OCI-LY7 (cell line): ENCODE measurements around the gene PWWP2B. TPM values are rescaled to one million over a fixed set of nuclear protein-coding genes. Genes with fewer than 3 reads are reported as not detected.
A peak's percentile ranks its signal among the peaks of the same experiment; 100 is the strongest.

Source experiments
- Bru-seq: library from RNA; stranded (reverse); fragments of 400-500 nt; gene quantifications from one replicate; lab custom pipeline; 2021; lab: Mats Ljungman, UMichigan
- BruChase-seq, 2 experiments: library from RNA; stranded (reverse); fragments of 400-500 nt; gene quantifications; one replicate each; lab custom pipeline; 2021; lab: Mats Ljungman, UMichigan
- BruUV-seq: library from RNA; stranded (reverse); fragments of 400-500 nt; replicated peaks from 2 replicates; lab custom pipeline; 2021; lab: Mats Ljungman, UMichigan
- CTCF ChIA-PET: fragments of 300-600 bp; sonication (Branson Sonifier 250); formaldehyde crosslinking; loops from one replicate; lab custom pipeline; 2022; ENCODE audit warnings: antibody characterized with exemption; ENCODE audit not compliant: unreplicated experiment; lab: Charles Lee
- POLR2A ChIA-PET: fragments of 300-600 bp; sonication (Branson Sonifier 250); formaldehyde crosslinking; loops from one replicate; lab custom pipeline; 2022; ENCODE audit warnings: antibody characterized with exemption; lab: Charles Lee
- DNase-seq: peaks from one replicate; pipeline ENCODE4 v3.0.0-alpha.2; 2015; ENCODE audit warnings: low spot score
- H2AFZ ChIP-seq: fragments of 200-600 bp; sonication (generic), shearing (Covaris generic); 2 replicates; pipeline ENCODE4 v1.6.1; 2014; ENCODE audit warnings: mild to moderate bottlenecking, antibody characterized with exemption, low read length, moderate library complexity
- H3K27ac ChIP-seq: fragments of 200-600 bp; sonication (generic); 2 replicates; pipeline ENCODE4 v1.5.1; 2014; ENCODE audit warnings: mixed run types, low read depth, mild to moderate bottlenecking, moderate library complexity, low read length, inconsistent platforms; ENCODE audit not compliant: poor library complexity, severe bottlenecking
- H3K36me3 ChIP-seq: fragments of 200-600 bp; sonication (generic); 2 replicates; pipeline ENCODE4 v1.6.1; 2014; ENCODE audit warnings: mild to moderate bottlenecking, antibody characterized with exemption, low read length, moderate library complexity, mixed read lengths; ENCODE audit not compliant: insufficient read depth
- H3K4me1 ChIP-seq: fragments of 200-600 bp; sonication (generic); 2 replicates; pipeline ENCODE4 v1.5.1; 2014; ENCODE audit warnings: mild to moderate bottlenecking, low read length; ENCODE audit not compliant: insufficient read depth, poor library complexity, severe bottlenecking
- H3K4me2 ChIP-seq: fragments of 200-600 bp; sonication (generic); 2 replicates; pipeline ENCODE4 v1.6.1; 2014; ENCODE audit warnings: mild to moderate bottlenecking, low read length
- H3K4me3 ChIP-seq: fragments of 200-600 bp; sonication (generic); 2 replicates; pipeline ENCODE4 v1.5.1; 2014; ENCODE audit warnings: mild to moderate bottlenecking, low read depth, low read length; ENCODE audit not compliant: poor library complexity, severe bottlenecking
- H3K79me2 ChIP-seq: fragments of 200-600 bp; sonication (generic); 2 replicates; pipeline ENCODE4 v1.6.1; 2016; ENCODE audit warnings: low read depth, mild to moderate bottlenecking, low read length, moderate library complexity, mixed read lengths; ENCODE audit not compliant: insufficient read depth
- H3K9me2 ChIP-seq: fragments of 200-600 bp; sonication (generic); 2 replicates; pipeline ENCODE4 v1.6.1; 2016; ENCODE audit warnings: mild to moderate bottlenecking, low read length, mixed read lengths; ENCODE audit not compliant: insufficient read depth
- H3K9me3 ChIP-seq: fragments of 200-600 bp; sonication (generic); 2 replicates; pipeline ENCODE4 v1.6.1; 2014; ENCODE audit warnings: mild to moderate bottlenecking, mixed run types, low read length, mixed read lengths
- H4K20me1 ChIP-seq: fragments of 200-600 bp; sonication (generic); 2 replicates; pipeline ENCODE4 v1.6.1; 2014; ENCODE audit warnings: mild to moderate bottlenecking, antibody characterized with exemption, low read length, moderate library complexity, mixed read lengths; ENCODE audit not compliant: insufficient read depth
- EZH2phosphoT487 ChIP-seq: fragments of 200-600 bp; sonication (generic); IDR thresholded peaks from 2 replicates; pipeline ENCODE4 v1.6.1; 2018; ENCODE audit warnings: low read depth, borderline replicate concordance, mild to moderate bottlenecking, mixed run types, antibody characterized with exemption, low read length, moderate library complexity, mixed read lengths
- intact Hi-C: fragments of 100-400 bp; cut with micrococcal nuclease; formaldehyde crosslinking; loops from one replicate; pipeline ENCODE4 v1.10.0; 2022; ENCODE audit not compliant: unreplicated experiment
- long read RNA-seq: library from polyadenylated mRNA; stranded (forward); transcript quantifications from one replicate; pipeline ENCODE4 v2.0.0, GENCODE V29; 2022
- total RNA-seq, 2 experiments: library from RNA; depleted of rRNA in 1 of 2; stranded (reverse); fragments of >200 nt in 1 of 2; shearing (Covaris generic) in 1 of 2; gene quantifications; 2 replicates each; pipeline ENCODE4 v1.2.3, GENCODE V29; 2014 to 2022
- TF ChIP-seq, protein P1 (sequence below): fragments of 200-600 bp; sonication (generic); conservative IDR thresholded peaks from 2 replicates; pipeline ENCODE4 v1.5.1; 2014; ENCODE audit warnings: mild to moderate bottlenecking, antibody characterized with exemption, low read length, moderate library complexity, mixed read lengths

PWWP2B gene
- total RNA-seq (2014; rRNA removed; shearing (Covaris generic)), result 4.6 and 5.9 TPM in 2 replicates
- 9.4 and 10.6 TPM in 2 replicates for total RNA-seq (2022)
- Bru-seq, nascent RNA, result percentile 40 among the genes with signal in this experiment
- BruChase-seq, experiment 1, labeled RNA remaining after a 6-hour chase, result percentile 42 among the genes with signal in this experiment
- BruChase-seq, experiment 2, labeled RNA remaining after a 2-hour chase, result percentile 43 among the genes with signal in this experiment
- long read RNA-seq, transcript PWWP2B-201 (3 exons, 2,651 nt), result major isoform, 6 of 15 reads
- long read RNA-seq, partial matches to known transcripts, result 2 of 15 reads
- long read RNA-seq, other reads (novel, unspliced or antisense), result 5 of 15 reads

DNA sequence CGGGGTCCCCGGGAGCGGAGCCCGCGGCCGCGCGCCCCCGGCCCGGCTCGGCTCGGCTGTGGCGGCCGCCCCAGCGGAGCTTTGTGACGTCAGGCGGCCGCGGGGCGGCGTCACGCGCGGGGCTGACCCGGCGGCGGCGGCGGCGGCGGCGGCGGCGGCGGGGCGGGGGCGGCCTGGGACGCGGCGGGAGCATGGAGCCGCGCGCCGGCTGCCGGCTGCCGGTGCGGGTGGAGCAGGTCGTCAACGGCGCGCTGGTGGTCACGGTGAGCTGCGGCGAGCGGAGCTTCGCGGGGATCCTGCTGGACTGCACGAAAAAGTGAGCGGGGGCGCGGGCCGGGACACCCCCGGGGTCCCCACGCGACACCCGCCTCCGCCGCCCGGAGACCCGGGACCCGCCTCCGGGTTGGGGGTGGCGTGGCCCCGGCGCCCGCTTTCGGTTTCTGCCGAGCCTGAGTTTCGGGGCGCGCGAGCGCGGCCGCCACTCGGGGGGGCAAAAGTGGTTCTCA, at the start of gene PWWP2B:
TSS of gene PWWP2B (plus strand) at position 165 of the 506 bp plus-strand sequence. CDS start at position 192, 27 bp downstream.
- Histone ChIP-seq H2AFZ (peak within 1 kb of the TSS; percentile 43; the same call in 1 of the 2 replicates), H3K9me2 (no peaks in the 10 kb centered on the region), H3K79me2 (no peaks in the 10 kb centered on the region), H3K4me1 (peaks cover 9% of the 10 kb centered on the region), H3K36me3 (no peaks in the 10 kb centered on the region), H3K9me3 (no peaks in the 10 kb centered on the region), H4K20me1 (no peaks in the 10 kb centered on the region), H3K4me3 (peak within 1 kb of the TSS; percentile 72), H3K4me2 (peak within 1 kb of the TSS; percentile 84), H3K27ac (peak within 1 kb of the TSS; percentile 23)
- BruUV-seq, result no TSS peak
- TF ChIP-seq, protein P1, sequence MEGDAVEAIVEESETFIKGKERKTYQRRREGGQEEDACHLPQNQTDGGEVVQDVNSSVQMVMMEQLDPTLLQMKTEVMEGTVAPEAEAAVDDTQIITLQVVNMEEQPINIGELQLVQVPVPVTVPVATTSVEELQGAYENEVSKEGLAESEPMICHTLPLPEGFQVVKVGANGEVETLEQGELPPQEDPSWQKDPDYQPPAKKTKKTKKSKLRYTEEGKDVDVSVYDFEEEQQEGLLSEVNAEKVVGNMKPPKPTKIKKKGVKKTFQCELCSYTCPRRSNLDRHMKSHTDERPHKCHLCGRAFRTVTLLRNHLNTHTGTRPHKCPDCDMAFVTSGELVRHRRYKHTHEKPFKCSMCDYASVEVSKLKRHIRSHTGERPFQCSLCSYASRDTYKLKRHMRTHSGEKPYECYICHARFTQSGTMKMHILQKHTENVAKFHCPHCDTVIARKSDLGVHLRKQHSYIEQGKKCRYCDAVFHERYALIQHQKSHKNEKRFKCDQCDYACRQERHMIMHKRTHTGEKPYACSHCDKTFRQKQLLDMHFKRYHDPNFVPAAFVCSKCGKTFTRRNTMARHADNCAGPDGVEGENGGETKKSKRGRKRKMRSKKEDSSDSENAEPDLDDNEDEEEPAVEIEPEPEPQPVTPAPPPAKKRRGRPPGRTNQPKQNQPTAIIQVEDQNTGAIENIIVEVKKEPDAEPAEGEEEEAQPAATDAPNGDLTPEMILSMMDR, result no peak
- no peak for TF ChIP-seq EZH2phosphoT487
- CTCF ChIA-PET, result no interaction called here
- intact Hi-C loops, result loop anchor here (1.0 to 2.0 kb wide), 2 partner anchors 25 to 50 kb away; no protein-coding TSS in a partner anchor
- peak; percentile 23 for DNase-seq
- POLR2A ChIA-PET, result interaction anchor here (0.5 to 1.2 kb wide), 3 partner anchors 22 to 59 kb away, joined by 3 read pairs; no protein-coding TSS in a partner anchor

DNA sequence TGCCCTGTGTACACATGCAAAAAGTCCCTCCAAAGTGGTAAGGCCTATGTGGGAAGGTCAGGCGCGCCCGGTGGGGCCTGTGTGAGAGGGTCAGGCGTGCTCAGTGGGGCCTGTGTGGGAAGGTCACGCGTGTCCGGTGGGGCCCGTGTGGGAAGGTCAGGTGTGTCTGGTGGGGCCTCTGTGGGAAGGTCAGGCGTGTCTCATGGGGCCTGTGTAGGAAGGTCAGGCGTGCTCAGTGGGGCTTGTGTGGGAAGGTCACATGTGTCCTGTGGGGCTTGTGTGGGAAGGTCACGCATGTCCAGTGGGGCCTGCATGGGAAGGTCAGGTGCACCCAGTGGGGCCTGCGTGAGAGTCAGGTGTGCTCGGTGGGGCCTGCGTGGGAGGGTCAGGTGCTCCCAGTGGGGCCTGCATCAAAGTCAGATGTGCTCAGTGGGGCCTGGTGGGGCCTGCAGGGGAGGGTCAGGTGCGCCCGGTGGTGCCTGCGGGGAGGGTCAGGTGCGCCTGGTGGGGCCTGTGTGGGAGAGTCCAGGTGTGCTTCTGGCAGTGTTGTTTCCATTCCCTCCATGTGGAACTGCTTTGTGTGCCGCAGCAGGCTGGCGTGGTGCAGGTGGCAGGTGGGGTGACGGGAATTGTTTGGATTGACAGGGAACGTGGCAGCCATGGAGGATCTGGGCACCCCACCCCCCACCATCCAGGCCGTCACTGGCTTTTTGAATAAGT, 49.6 kb upstream of the PWWP2B start:
- no peaks in the 10 kb centered on the region for H3K79me2 ChIP-seq
- CTCF ChIA-PET, result no interaction called here
- DNase-seq, result no peak

More for the DNA sequence above, 49.6 kb upstream of the PWWP2B start:
- no peak overlapping the region for H2AFZ ChIP-seq
- POLR2A ChIA-PET, result no interaction called here
- no peak overlapping the region for H3K4me2 ChIP-seq
- no peaks in the 10 kb centered on the region for H4K20me1 ChIP-seq
- peaks cover 7% of the 10 kb centered on the region for H3K4me1 ChIP-seq
- H3K9me3 ChIP-seq, result no peaks in the 10 kb centered on the region
- no peak overlapping the region for H3K27ac ChIP-seq
- TF ChIP-seq EZH2phosphoT487, result no peak
- TF ChIP-seq, protein P1, result no peak
- BruUV-seq, result no TSS peak
- no peaks in the 10 kb centered on the region for H3K9me2 ChIP-seq
- peaks cover 5% of the 10 kb centered on the region for H3K36me3 ChIP-seq
- no peak overlapping the region for H3K4me3 ChIP-seq
- intact Hi-C loops, result no loop called here
